ENCODE results near the gene PHAX.
"Not testable (repeated sequence)": the region's sequence is repeated elsewhere in the genome, so short reads cannot be mapped to it uniquely, and the experiment has no call there.

The PHAX gene

DNA sequence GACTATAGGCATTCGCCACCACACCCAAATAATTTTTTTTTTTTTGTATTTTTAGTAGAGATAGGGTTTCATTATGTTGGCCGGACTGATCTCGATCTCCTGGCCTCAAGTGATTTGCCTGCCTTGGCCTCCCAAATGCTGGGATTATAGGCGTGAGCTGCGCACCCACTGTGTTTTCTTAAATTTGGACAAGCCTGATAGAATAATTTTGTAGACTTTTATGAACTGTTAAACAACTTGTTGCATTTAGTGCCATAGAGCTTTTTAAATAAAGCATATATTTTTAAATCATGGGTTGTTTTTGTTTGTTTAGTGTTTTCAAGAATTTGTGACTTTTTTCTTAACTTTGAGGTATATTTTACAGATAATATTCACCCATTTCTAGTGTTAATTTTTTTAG, 4.8 kb downstream of the PHAX start:
- no peak for DNase-seq (ENCODE audit: low spot score)

DNA sequence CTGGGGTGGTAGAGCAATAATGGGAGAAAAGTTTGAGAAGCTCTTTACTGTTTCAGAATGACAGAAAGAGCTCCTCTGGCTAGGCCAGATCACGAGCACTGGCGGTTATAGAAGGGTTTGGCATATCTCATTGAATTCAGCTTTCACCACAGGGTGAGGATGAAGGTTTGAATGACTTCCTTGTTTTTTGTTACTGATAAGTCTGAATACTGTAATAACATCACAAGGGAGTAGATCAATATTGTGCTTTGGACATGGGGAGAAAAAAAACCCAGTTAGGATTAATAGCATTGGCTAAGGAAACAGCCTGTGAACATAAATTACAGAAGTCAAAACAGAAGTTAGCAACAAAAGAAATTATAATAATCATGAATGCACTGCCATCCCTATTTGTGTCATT, 9.4 kb downstream of the PHAX start:
- DNase-seq (ENCODE audit: low spot score), result no peak

DNA sequence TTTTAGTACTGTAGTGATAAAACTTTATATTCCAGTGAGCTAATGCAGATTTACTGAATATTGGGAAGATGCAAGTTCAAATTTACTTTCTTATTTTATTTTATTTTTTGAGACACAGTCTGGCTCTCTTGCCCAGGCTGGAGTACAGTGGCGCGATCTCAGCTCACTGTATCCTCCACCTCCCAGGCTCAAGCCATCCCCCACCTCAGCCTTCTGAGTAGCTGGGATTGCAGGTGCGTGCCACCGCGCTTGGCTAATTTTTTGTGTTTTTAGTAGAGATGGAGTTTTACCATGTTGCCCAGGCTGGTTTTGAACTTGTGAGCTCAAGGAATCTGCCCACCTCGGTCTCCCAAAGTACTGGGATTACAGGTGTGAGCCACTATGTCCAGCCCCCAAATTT, 9.9 kb downstream of the PHAX start:
- no peak for DNase-seq (ENCODE audit: low spot score)

DNA sequence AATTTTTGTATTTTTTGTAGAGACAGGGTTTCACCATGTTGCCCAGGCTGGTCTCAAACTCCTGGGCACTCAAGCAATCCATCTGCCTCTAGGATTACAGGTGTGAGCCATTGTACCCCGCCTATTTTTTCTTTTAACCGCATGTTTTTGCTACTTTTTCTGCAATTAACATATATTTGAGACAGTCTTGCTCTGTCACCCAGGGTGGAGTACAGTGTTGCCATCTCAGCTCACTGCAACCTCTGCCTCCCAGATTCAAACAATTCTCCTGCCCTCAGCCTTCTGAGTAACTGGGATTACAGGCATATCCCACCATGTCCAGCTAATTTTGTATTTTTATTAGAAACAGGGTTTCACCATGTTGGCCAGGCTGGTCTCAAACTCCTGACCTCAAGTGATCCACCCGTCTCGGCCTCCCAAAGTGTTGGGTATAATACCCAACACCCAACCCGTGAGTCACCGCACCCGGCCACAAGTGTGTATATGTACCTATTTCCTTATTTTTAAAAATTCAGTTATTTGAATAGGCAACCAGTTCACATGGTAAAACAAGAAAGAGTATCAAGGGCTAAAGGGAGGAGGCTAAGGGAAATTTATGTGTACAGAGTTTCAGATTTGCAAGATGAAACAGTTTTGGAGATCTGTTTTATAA, 13.3 kb downstream of the PHAX start:
- DNase-seq (ENCODE audit: low spot score), result no peak

DNA sequence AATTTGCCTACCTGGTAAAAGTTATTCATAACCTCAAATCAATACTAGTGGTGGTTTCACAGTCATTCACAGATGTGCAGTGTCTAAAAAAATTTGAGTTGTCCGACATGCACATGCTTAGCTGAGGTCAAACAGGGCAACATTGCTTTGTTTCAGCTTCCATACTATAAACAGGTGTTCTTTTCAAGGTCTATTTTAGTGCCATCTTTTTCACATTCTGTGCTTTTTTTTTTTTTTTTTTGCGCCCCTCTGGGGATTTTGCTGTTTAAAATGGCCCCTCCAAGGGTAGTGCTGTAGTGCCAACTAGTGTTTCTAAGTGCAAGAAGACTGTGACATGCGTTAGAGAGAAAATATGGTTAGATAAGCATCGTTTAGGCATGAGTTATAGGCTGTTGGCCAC, 14.5 kb downstream of the PHAX start:
- no peak for DNase-seq (ENCODE audit: low spot score)

DNA sequence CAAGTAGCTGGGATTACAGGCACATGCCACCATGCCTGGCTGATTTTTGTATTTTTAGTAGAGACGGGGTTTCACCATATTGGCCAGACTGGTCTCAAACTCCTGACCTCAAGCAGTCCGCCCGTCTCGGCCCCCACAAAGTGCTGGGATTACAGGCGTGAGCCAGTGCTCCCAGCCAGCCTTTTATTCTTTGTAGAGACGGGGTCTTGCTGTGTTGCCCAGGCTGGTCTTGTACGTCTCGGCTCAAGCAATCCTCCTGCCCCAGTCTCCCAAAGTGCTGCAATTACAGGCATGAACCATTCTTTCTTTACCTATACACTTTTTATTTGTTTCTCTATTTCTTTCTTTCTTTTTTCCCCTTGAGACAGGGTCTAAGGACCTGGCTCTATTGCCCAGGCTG, 16.9 kb downstream of the PHAX start:
- not testable (repeated sequence) for DNase-seq (ENCODE audit: low spot score)

DNA sequence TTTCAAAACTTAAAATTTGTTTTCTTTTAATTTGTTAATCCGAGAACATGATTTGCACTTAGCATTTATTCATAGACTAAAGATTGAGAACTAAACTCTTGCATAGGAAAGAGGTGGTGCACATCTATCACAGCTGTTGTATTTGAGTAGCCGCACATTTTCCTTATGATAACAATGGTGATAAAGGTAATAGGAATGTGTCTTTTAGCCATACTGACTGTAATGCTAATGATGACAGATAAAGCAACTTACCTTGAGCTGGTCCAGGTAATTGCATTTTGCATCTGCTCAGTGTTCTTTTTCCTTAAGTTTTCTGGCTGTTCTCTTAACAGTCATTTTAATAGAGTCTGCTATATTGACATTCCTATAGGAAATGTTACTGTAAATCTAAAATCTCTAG, 19.0 kb downstream of the PHAX start:
- no peak for DNase-seq (ENCODE audit: low spot score)

DNA sequence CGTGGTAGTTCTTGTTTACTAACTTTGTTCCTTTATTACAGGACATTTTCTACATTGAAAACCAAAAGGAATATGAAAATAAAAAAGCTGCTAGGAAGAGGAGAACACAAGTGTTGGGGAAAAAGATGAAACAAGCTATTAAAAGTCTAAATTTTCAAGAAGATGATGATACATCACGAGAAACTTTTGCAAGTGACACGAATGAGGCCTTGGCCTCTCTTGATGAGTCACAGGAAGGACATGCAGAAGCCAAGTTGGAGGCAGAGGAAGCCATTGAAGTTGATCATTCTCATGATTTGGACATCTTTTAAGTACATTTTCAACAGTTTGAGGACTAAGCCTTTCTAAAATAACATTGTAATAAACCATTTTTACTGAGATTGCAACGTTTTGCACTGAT, 23.8 kb downstream of the PHAX start:
- peak; percentile 82 for DNase-seq (ENCODE audit: low spot score)

DNA sequence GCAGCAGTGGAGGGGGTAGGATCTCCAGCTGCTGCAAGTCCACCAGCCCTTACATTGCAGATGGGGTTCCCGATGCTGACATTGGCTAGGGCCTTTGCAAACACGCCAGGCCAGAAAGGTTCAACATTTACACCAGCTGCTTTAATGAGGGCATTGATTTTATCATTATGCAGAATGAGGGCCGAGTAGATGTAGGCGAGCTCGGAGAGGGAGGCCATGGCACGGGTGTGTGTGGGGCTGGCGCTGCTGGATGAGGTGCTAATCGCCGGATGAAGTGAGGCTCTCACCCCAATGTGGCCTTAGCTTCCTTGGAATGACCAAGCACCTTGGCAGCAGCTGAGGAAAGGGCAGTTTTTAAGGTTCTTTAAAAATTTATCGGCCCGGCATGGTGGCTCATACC, 27.4 kb downstream of the PHAX start:
- DNase-seq (ENCODE audit: low spot score), result no peak

DNA sequence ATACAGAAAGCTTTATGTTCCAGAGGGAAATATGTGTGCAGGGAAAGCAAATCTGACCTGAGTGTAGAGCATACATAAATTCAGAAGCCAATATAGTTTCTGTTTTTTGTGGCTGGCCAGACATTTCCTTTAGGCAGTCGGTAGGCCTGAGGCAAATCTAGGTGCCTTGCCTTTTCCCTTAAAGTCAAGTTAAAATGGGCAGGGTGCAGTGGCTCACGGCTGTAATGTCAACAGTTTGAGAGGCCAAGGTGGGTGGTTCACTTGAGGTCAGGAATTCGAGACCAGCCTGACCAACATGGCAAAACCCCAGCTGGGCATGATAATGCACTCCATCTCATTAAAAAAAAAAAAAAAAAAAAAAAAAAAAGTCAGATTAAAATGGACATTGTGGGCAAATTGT, 31.2 kb downstream of the PHAX start:
- DNase-seq (ENCODE audit: low spot score), result no peak

DNA sequence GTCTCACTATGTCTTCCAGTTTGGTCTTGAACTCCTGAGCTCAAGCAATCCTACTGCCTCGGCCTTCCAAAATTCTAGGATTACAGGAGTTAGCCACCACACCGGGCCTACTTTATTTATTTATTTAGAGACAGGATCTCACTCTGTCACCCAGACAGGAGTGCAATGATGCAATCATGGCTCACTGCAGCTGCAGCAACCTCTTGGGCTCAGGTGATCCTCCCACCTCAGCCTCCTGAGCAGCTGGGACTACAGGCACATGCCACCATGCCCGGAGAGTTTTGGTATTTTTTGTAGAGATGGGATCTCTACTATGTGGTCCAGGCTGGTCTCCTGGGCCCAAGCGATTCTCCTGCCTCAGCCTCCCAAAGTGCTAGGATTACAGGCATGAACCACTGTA, 32.8 kb downstream of the PHAX start:
- no peak for DNase-seq (ENCODE audit: low spot score)

DNA sequence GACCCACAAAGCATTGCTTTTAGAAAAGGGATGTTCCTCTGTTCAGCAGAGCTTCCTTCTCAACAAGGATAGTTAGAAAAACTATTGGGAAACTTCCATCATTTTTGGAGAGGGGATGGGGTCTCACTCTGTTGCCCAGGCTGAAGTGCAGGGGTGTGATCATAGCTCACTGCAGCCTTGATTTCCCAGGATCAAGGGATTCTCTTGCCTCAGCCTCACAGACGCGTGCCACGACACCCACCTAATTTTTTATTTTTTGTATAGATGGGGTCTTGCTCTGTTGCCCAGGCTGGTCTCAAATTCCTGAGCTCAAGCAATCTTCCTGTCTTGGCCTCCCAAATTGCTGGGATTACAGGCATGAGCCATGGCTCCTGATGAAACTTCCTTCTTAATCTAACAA, 34.8 kb downstream of the PHAX start:
- DNase-seq (ENCODE audit: low spot score), result no peak

DNA sequence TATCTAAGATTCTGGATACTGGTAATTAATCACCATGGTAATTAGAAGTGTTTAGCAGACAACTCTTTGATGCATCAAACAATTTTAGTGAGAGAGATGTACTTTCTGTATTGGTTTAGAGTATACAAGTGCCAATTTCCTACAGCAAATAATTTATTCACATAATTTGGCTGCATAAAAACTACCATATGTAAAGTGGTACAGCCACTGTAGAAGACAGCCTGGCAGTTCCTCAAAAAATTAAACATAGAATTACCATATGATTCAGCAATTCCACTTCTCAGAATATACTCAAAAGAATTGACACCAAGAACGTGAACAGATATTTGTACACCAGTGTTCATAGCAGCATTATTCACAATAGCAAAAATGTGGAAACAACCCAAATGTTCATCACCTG, 36.2 kb downstream of the PHAX start:
- DNase-seq (ENCODE audit: low spot score), result no peak

DNA sequence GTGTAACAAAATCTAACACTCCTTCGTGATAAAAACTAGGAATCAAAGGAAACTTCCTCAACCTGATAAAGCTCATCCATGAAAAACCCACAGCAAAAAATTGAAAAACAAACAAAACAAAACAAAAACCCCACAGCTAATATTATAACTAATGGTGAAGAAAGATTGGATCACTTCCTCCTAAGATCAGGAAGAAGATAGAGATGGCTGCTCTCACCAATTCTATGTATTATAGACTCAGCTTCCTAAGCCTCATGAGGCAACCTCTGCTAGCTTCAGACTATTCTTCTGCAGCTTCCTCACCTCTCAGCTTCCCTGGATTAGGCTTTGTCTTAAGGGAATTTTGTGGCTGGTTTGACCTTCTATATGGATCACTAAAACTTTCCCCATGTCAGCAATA, 40.1 kb downstream of the PHAX start:
- DNase-seq (ENCODE audit: low spot score), result no peak

DNA sequence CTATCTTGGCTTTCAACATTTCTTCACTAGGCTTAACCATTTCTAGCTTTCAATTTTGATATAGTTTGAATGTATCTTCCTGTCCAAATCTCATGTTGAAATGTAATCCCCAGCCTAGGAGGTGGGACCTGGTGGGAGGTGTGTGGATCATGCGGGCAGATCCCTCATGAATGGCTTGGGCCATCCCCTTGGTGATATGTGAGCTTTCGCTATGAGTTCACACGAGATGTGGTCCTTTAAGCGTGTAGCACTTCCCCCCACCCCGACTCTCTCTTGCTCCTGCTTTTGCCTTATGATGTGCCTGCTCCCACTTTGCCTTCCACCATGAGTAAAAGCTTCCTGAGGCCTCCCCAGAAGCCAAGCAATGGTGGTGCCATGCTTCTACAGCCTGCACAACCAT, 40.6 kb downstream of the PHAX start:
- DNase-seq (ENCODE audit: low spot score), result no peak

DNA sequence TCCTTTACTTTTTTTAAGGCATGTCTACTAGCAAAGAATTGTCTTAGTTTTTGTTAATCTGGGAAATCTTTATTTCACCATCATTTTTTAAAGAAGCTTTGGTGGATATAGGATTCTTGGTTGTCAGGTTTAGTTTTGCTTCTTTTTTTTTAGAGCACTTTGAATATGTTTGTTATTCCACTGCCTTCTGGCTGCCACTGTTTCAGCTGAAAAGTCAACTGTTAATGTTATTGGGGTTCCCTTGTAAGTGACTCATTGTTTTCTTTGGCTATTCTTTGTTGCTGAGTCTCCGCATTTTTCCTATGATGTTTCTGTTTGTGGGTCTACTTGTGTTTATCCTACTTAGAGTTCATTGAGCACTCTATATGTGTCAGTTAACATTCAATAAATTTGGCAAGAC, 44.4 kb downstream of the PHAX start:
- no peak for DNase-seq (ENCODE audit: low spot score)

DNA sequence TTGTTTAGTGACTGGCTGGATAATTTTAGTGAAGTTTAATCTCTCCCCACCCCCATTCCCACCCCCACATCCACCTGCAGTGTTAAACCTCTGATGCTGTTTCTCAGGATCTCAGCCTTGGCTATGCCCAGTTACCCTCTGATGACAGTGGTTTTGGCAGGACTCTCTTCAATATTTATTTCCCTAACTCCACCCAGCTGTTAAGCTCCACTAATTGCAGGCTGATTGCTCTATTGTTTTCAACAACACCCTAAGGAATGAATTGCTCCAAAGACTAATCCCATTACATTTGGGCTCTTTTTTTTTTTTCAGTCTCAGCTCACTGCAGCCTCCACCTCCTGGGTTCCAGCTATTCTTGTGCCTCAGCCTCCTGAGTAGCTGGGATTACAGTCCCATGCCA, 46.3 kb downstream of the PHAX start:
- DNase-seq (ENCODE audit: low spot score), result no peak

DNA sequence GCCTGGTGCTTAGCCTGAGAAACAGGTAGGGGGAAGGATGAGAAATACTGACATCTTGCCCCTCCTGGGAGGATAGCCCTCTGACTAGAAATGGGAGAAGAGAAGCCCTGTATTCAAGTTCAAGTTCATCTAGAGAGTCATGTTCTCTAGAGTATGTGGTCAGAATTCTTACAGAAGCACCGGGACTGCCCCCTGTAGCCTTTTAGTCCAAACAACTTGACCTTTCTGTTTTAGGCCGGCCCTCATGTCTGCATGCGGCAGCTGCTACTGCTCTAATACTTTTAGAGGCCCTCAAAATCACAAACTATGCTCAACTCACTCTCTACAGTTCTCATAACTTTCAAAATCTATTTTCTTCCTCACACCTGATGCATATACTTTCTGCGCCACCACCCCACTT, 47.7 kb downstream of the PHAX start:
- no peak for DNase-seq (ENCODE audit: low spot score)

DNA sequence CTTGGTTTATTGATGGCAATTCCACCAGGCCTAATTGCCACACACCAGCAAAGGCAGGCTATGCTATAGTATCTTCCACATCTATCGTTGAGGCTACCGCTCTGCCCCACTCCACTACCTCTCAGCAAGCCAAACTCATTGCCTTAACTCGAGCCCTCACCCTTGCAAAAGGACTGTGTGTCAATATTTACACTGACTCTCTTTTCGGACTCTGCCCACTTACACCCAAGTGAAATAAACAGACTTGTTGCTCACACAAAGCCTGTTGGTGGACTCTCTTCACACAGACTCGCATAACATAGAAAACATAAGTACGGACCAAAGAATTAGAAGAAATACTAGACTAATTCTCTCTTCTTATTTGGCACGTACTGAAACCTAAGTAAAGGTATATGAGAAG, 48.3 kb downstream of the PHAX start:
- not testable (repeated sequence) for DNase-seq (ENCODE audit: low spot score)

DNA sequence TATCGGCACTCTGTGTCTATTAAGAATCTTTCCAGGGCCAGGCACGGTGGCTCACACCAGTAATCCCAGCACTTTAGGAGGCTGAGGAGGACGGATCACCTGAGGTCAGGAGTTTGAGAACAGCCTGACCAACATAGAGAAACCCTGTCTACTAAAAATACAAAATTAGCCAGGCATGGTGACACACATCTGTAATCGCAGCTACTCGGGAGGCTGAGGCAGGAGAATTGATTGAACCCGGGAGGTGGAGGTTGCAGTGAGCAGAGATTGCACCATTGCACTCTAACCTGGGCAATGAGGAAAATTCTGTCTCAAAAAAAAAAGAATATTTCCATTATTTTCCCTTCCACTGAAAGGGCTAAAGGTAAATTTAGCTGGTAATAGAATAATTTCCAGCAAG, 49.0 kb downstream of the PHAX start:
- not testable (repeated sequence) for DNase-seq (ENCODE audit: low spot score)

DNA sequence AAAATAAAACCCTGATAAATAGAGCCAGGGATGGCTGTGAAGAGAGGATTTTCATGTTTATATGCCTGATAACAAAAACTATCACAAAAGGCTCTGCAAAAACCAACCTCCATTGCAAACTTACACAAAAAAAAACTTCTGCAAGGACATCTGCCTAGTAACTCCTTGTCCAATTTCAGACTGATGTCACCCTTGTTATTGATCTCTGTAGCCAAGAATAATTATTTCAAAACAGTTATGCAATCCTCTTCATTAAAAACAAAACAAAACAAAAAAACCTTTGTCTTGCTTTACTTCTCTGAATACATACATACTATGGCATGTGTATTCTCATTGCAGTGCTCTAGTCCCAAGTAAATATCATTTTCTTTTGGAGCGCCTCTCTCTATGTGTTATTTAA, 49.7 kb downstream of the PHAX start:
- no peak for DNase-seq (ENCODE audit: low spot score)

DNA sequence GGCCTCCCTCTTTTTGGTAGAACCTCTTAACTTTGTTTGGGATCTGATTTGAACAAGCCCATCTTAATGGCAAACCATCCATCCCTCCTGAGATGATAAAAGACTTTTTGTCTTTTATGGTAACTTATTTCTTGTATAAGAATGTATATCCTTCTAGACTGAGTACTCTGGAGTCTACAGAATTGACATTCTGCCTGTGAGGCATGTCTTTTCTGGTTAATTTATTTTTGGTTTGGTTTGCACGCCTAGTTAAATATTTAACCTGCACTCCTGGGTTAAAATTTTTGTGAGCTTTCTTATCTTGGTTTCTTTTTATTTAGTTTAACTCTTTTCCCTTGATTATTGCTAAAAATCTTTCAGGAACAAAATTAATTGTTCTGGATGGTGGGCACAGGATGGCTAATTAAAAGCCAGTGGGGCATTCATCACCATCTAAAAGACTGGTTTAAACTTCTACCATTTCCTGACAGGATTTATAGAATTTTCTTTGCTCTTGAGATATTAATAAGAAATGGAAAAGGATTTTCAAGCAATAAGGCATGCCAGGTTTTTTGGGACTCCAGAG, 50.3 kb downstream of the PHAX start:
- DNase-seq (ENCODE audit: low spot score), result no peak

DNA sequence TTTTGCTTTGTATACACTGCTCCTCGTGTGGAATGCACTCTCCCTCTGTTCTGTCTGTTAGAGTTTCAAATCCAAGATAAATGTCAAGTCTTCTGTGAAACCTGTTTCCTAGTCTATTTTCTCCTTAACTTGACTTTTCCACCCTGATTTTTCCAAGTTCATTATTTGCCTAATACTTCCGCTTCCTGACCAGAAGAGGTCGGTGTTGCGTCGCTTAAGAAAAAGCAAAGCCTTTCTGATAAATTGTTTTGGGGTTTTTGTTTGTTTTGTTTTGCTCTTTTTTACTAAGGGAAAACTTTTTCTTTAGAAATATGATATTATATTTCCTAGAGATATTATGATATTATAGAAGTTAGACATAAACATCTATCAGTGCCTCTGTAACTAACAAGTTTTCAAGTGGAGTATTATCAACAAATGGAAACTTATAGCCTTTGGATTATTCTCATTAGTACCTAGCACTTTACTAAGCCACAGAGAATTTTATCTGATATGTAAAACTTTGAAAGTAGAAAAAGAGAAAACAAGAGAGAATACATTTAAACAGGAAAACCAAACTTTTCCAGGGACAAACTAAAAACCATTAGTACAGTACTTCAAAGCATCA, 55.8 kb downstream of the PHAX start:
- peak; percentile 70 for DNase-seq (ENCODE audit: low spot score)

DNA sequence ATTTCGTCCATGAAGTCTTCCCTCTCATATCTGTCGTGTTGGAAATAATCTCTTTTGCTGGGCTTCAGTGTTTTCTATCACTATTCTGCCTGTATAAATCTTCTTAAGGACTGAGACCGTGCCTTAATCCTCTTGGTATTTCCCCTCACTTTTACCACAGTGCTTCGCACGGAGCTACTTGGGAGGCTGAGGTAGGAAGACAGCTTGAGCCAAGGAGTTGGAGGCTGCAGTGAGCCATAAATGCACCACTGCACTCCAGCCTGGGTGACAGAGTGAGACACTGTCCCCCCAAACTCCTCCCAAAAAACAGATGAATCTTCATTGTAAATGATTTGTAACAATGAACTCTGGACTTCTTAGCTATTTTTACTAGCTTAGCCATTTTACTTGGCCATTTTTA, 57.8 kb downstream of the PHAX start:
- no peak for DNase-seq (ENCODE audit: low spot score)

Measured in GM03348 (cell line).